Activated T-helper 17 cell treated with anti-CD3 and anti-CD28 coated beads, Interleukin-2, amount 50 U/mL, for 72 hours (primary cell): ENCODE results near the gene SELENOS. TPM values are rescaled to one million over a fixed set of nuclear protein-coding genes. Genes with fewer than 3 reads are reported as not detected.

Source experiments
- ATAC-seq: fragments of 150-1000 bp; cut with Tn5 transposase; replicated peaks from 2 replicates; pipeline ENCODE4 v1.10.0; 2021; ENCODE audit warnings: mild to moderate bottlenecking, moderate library complexity
- H3K27ac Mint-ChIP-seq: one replicate; pipeline ENCODE4 v1.8.0; 2022; ENCODE audit warnings: mixed read lengths
- H3K27me3 Mint-ChIP-seq: one replicate; pipeline ENCODE4 v1.8.0; 2022; ENCODE audit warnings: mixed read lengths
- H3K36me3 Mint-ChIP-seq: one replicate; pipeline ENCODE4 v1.8.0; 2022; ENCODE audit warnings: low read depth, mild to moderate bottlenecking, mixed read lengths
- H3K4me1 Mint-ChIP-seq: one replicate; pipeline ENCODE4 v1.8.0; 2022; ENCODE audit warnings: mixed read lengths
- H3K4me3 Mint-ChIP-seq: one replicate; pipeline ENCODE4 v1.8.0; 2022; ENCODE audit warnings: mild to moderate bottlenecking, mixed read lengths
- H3K9me3 Mint-ChIP-seq: one replicate; pipeline ENCODE4 v1.8.0; 2022; ENCODE audit warnings: mixed read lengths
- total RNA-seq, 2 donors: library from RNA; stranded (reverse); gene quantifications; one replicate each; pipeline ENCODE4 v1.2.3, GENCODE V29; 2022

The SELENOS gene, protein sequence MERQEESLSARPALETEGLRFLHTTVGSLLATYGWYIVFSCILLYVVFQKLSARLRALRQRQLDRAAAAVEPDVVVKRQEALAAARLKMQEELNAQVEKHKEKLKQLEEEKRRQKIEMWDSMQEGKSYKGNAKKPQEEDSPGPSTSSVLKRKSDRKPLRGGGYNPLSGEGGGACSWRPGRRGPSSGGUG
- 10 to 100 TPM; 22.6 to 32.2 TPM for total RNA-seq

- H3K27ac Mint-ChIP-seq = peak within 1 kb of the TSS; percentile 94
- H3K4me1 Mint-ChIP-seq = peaks cover 10% of the 10 kb centered on the region
- no peaks in the 10 kb centered on the region for H3K27me3 Mint-ChIP-seq
- peak; percentile 98 for ATAC-seq
- peaks cover 83% of the 10 kb centered on the region for H3K36me3 Mint-ChIP-seq
- peak within 1 kb of the TSS; percentile 96 for H3K4me3 Mint-ChIP-seq
- no peaks in the 10 kb centered on the region for H3K9me3 Mint-ChIP-seq
These were observed at the start of gene SELENOS for GRCh38 chr15:101277038-101277822. Gene SELENOS (minus strand): TSS chr15:101277485. CDS start chr15:101277417, 68 bp downstream.

GRCh38 chr15:101326462-101327146, 49.3 kb upstream of the SELENOS start:
- no peaks in the 10 kb centered on the region for H3K4me1 Mint-ChIP-seq
- no peak for ATAC-seq
- no peak overlapping the region for H3K4me3 Mint-ChIP-seq

GRCh38 chr15:101326026-101326315, 48.7 kb upstream of the SELENOS start:
- Mint-ChIP-seq H3K4me1 (no peaks in the 10 kb centered on the region), H3K27ac (no peak overlapping the region), H3K9me3 (no peaks in the 10 kb centered on the region), H3K36me3 (no peaks in the 10 kb centered on the region), H3K4me3 (no peak overlapping the region), H3K27me3 (peaks cover 17% of the 10 kb centered on the region)
- ATAC-seq = no peak

More at GRCh38 chr15:101326462-101327146, 49.3 kb upstream of the SELENOS start:
- Mint-ChIP-seq H3K27ac (no peak overlapping the region), H3K9me3 (no peaks in the 10 kb centered on the region), H3K27me3 (peaks cover 17% of the 10 kb centered on the region), H3K36me3 (no peaks in the 10 kb centered on the region)

- Mint-ChIP-seq H3K4me1 (peaks cover 3% of the 10 kb centered on the region), H3K27ac (no peak overlapping the region), H3K4me3 (no peak overlapping the region), H3K27me3 (peaks cover 17% of the 10 kb centered on the region), H3K36me3 (no peaks in the 10 kb centered on the region), H3K9me3 (no peaks in the 10 kb centered on the region)
- no peak for ATAC-seq
These were observed 48.2 kb upstream of the SELENOS start for GRCh38 chr15:101325263-101326025.

DNA sequence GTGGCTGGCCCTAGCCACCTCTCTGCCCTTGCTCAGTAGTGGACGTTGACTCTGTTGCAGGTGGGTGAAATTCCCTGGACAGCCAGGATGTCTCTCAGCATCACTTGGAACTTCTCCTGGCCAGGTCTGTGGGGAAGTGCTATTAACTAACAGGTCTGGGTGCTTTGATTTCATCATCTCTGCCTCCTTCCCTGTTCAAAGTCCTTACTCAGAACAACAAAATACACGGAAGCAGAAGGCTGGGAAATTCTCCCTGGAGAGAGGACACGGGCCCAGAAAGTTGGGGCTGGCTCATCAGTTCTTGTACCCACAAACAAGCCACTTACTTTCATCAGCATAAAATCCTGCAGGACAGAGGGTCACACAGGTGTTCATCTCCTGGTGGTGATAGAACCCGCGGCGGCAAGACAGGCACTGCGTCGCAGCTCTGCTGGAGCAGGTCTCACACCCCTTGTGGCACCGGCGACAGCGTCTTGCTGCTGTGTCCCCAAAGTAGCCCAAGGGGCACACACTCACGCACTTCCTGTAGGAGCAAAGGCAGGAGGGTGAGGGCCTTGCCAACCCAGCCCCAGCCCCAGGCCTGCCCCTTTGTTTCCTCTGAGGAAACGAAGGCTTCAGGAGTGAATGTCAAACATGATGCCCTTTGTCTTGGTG, 47.4 kb upstream of the SELENOS start:
- H3K27me3 Mint-ChIP-seq = peaks cover 17% of the 10 kb centered on the region
- H3K4me3 Mint-ChIP-seq = no peak overlapping the region
- no peaks in the 10 kb centered on the region for H3K36me3 Mint-ChIP-seq
- H3K9me3 Mint-ChIP-seq = no peaks in the 10 kb centered on the region
- no peak for ATAC-seq
- no peak overlapping the region for H3K27ac Mint-ChIP-seq
- peaks cover 5% of the 10 kb centered on the region for H3K4me1 Mint-ChIP-seq

- H3K27ac Mint-ChIP-seq = no peak overlapping the region
- no peaks in the 10 kb centered on the region for H3K36me3 Mint-ChIP-seq
- H3K27me3 Mint-ChIP-seq = peaks cover 17% of the 10 kb centered on the region
- H3K9me3 Mint-ChIP-seq = no peaks in the 10 kb centered on the region
- no peak overlapping the region for H3K4me3 Mint-ChIP-seq
- no peak for ATAC-seq
- H3K4me1 Mint-ChIP-seq = peaks cover 5% of the 10 kb centered on the region
These were observed 46.7 kb upstream of the SELENOS start for GRCh38 chr15:101323793-101324523.

DNA sequence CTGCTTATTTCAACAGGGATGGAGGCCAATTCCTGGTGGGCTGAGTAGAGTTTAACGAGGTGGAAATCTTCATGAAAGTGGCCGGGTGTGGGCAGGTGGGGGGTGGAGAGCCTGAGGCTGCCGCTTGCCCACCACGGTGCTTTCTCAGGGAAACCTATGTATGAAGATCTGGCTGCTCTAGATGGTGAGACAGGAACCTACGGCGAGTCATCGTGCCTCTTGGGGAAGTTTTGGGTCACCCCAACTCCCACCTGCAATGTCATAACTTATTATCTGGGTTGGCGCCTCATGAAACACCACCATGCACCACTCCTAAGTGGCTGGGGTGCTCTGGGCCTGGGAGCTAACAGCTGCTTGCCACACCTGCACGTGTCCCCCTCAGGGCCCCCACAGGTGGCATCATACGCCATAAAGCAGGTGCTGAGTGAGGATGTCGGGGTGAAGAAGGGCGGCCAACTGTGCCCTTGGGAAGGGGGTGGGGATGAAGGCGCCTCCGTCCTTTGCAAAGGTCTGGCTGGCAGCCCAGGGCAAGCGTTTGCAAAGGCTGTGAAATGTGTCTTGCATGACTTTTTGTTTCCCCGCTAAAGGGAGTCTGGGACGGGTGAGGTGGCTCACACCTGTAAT, 45.7 kb upstream of the SELENOS start:
- Mint-ChIP-seq H3K27ac (no peak overlapping the region), H3K27me3 (peaks cover 18% of the 10 kb centered on the region), H3K4me3 (no peak overlapping the region), H3K36me3 (no peaks in the 10 kb centered on the region), H3K9me3 (no peaks in the 10 kb centered on the region), H3K4me1 (peaks cover 5% of the 10 kb centered on the region)
- no peak for ATAC-seq

- no peak overlapping the region for H3K4me3 Mint-ChIP-seq
- H3K9me3 Mint-ChIP-seq = no peaks in the 10 kb centered on the region
- no peaks in the 10 kb centered on the region for H3K36me3 Mint-ChIP-seq
- H3K4me1 Mint-ChIP-seq = peaks cover 5% of the 10 kb centered on the region
- no peak for ATAC-seq
- no peak overlapping the region for H3K27ac Mint-ChIP-seq
- H3K27me3 Mint-ChIP-seq = peaks cover 20% of the 10 kb centered on the region
These were observed 44.9 kb upstream of the SELENOS start for GRCh38 chr15:101322016-101322695.

GRCh38 chr15:101320501-101321052, 43.3 kb upstream of the SELENOS start:
- Mint-ChIP-seq H3K4me1 (peaks cover 5% of the 10 kb centered on the region), H3K9me3 (no peaks in the 10 kb centered on the region), H3K27me3 (peaks cover 10% of the 10 kb centered on the region), H3K36me3 (no peaks in the 10 kb centered on the region), H3K27ac (peak overlapping the region; percentile 82), H3K4me3 (peak overlapping the region; percentile 75)
- ATAC-seq = peak; percentile 90

DNA sequence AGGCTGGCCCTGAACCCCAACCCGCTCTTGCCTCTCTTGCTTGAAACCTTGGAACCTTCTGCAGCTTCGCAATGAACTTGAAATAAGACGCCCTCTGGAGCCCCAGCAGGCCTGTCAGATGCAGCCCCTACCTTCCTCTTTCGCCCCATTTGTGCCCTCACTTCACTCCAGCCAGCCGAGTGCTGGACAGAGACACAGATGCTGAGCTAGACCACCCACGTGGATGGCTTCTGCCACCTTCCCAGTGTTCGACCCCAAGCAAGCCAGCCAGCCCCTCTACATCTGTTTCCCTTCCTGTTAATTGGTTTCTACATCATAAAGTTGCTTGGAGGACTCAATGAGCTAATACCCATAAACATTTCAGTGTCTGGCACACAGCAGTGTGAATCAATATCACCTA, 41.6 kb upstream of the SELENOS start:
- H3K27me3 Mint-ChIP-seq = peaks cover 4% of the 10 kb centered on the region
- no peak for ATAC-seq
- H3K4me1 Mint-ChIP-seq = peaks cover 5% of the 10 kb centered on the region
- H3K4me3 Mint-ChIP-seq = no peak overlapping the region
- no peak overlapping the region for H3K27ac Mint-ChIP-seq
- no peaks in the 10 kb centered on the region for H3K9me3 Mint-ChIP-seq
- H3K36me3 Mint-ChIP-seq = no peaks in the 10 kb centered on the region

GRCh38 chr15:101318147-101318819, 41.0 kb upstream of the SELENOS start:
- Mint-ChIP-seq H3K4me3 (no peak overlapping the region), H3K27me3 (peaks cover 4% of the 10 kb centered on the region), H3K9me3 (no peaks in the 10 kb centered on the region), H3K27ac (no peak overlapping the region), H3K4me1 (peaks cover 5% of the 10 kb centered on the region), H3K36me3 (no peaks in the 10 kb centered on the region)
- ATAC-seq = no peak

- Mint-ChIP-seq H3K9me3 (no peaks in the 10 kb centered on the region), H3K36me3 (no peaks in the 10 kb centered on the region), H3K4me3 (no peak overlapping the region), H3K4me1 (peaks cover 5% of the 10 kb centered on the region), H3K27ac (no peak overlapping the region), H3K27me3 (peaks cover 4% of the 10 kb centered on the region)
- ATAC-seq = no peak
These were observed 40.1 kb upstream of the SELENOS start for GRCh38 chr15:101317336-101317872.
